ENCODE measurements around the gene ELMO1.

The ELMO1 gene

GRCh38 chr7:37290731-37291130 is 157.9 kb downstream of the ELMO1 start:
- no peak for DNase-seq

GRCh38 chr7:37289781-37290180 is 158.9 kb downstream of the ELMO1 start:
- no peak for DNase-seq

- DNase-seq = peak; percentile 21
These were observed 159.3 kb downstream of the ELMO1 start for GRCh38 chr7:37289367-37289766.

GRCh38 chr7:37287131-37287855 is 161.4 kb downstream of the ELMO1 start:
- peak; percentile 84 for DNase-seq

DNA sequence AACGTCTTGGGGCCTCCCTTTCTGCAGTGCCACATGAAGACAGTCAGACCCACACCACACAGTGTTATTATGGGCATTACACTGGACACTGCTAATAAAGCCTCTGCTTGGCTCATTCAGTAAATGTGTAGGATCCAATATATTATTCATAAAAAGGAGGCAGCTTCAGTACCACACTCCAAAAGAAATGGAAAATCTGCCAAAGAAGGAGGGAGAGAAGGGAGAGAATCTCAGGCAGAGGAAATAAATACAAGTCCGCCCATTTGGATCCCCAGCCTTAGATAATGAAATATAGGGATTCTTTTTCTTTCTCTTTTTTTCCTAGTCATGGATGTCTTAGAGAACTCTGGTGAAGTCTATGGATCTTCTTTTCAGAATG is 162.2 kb downstream of the ELMO1 start:
- no peak for DNase-seq

DNA sequence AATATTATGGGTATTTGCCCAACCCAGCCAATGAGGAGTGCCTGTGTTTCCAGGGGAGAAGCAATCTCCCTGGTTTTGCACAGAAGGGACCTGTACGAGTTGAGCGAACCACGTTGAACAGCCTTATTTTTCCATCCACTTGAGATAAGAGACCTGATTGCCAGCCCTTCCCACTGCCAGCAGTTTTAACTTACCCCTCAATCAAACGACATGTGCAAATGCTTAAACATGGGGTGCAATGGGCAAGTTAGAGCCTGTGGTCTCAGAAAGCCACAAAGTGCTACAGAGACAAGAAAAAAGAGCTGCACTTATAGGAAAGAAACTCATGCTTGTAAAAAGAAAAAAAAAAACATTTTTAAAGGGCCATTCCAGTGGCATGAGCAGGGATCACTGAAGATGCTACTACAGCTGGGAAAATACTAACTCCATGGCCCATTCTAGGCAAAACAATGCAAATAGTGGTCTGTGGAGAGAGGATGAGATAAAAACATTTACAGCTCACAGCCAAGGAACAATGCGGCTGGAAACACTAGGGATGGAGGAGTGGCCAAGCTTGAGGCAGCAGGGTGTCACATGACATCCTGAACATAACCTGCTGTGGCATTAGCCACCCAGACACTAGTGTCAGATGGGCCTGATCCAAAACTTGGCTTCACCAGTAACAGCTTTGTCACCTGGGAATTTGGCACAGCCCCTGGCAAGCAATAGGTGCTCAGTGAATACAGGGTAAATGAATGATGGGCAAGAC is 162.8 kb downstream of the ELMO1 start:
- DNase-seq = peak; percentile 57

DNA sequence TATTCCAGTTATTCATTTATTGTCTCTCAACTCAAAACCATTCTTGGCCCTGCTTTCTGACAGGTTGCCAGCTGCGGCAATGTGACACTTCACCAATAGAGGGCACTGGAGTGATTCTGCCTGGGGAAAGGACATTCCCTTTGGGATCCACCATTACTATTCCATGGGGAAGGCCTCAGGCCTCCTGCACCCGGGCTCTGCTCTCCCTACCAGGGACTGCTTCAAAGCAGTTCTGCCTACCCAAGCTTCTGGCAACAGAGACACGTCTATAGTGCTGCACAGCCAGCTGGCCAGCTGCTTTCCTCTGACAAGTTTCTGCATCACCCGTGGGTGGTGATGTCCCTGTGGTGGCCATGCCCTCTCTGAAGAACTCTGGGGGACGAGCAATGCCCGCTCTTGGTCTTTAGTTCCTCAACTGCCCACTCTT is 163.8 kb downstream of the ELMO1 start:
- peak; percentile 39 for DNase-seq

DNA sequence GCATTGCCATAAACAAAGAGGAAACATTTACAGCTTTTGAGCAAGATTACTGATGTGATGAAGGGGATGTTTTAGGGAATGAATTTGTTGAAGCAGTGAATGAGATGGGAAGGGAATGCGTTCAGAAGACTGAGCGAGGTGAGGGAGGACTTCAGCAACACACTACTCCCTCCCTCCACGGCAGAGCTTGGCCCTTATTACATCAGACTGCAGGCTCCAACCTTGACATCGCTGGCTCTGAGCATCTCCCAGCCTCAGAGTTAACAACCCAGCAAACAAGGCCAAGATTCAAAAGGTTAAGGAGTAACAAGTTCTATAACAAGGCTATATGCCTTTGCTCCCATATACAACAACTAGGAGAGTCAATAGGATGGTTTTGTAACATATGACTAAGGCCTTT is 164.4 kb downstream of the ELMO1 start:
- DNase-seq = no peak

- no peak for DNase-seq
These were observed 164.9 kb downstream of the ELMO1 start for GRCh38 chr7:37283716-37284115.

DNA sequence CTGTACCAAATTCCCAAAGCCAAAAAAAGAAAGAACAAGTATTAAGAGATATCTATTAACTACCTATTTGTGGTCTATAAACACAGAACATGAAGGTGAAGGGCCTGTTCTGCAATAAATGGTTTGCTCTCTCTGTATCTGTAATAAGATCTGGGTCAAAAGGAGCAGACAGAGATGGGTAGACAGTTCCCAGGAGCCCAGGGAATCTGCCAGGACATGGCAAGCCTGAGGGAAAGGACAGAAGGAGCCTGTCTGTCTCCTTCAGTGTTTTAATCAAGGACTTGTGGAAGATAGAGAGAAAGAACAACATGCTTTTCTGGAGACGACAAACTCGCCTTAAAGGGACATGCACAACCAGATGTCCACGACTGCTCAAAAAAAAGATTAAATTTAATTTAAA is 165.7 kb downstream of the ELMO1 start:
- DNase-seq = no peak

DNA sequence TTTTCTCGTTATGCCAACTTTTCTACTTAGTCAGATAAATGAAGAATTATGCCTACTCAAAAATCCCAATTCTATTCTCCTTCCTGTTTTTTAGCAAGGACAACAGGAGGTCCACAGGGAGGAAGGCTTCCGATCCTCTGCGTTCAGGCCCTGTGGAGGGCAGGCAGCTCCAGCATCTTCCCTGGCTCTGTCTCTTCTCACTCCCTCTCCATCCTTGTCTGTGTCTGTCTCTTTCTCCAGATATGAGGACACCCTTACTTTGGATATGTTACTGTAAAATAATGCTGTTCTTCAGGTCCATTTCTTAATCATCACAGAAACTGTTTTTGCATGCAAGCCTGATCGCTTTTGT is 166.6 kb downstream of the ELMO1 start:
- no peak for DNase-seq

GRCh38 chr7:37281368-37282092 is 167.1 kb downstream of the ELMO1 start:
- no peak for DNase-seq

DNA sequence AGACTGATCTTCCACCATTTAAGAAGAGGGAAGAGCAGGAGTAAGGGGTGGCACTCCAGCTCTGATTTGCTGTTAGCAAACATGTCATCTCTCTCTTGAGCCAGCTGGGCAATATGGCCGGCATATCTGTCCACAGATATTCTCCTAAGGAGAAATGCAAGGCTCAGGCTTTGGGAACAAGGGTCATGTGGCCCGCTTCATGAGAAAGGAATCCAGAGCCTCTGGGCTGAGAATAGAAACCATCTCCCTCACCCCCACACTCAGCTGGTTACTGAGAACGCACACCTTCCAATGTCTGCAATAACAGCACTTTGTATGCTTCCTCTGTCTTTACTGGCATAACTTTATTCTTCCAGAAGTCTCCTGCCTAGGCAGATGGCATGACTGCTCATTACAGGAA is 171.2 kb downstream of the ELMO1 start:
- no peak for DNase-seq

- DNase-seq = no peak
These were observed 173.5 kb downstream of the ELMO1 start for GRCh38 chr7:37275078-37275710.

DNA sequence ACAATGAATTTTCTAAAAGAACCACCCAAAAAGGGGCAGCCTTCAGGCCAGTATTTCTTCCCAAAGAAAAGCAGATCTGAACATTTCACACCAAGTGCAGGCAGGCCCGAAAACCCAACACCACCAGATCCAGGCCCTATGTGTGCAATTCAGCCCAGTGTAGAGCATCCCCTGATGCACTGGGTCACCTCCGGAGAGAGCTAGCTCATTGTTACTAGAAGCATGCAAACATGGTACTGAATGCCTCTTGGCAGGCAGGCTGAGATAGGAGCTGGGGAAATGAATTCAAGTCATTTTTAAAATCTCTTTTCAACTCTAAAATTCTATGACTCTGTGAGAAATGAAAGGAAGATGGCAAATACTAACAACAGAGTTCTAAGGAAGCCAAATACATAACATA is 174.8 kb downstream of the ELMO1 start:
- no peak for DNase-seq

- DNase-seq = no peak
These were observed 178.8 kb downstream of the ELMO1 start for GRCh38 chr7:37269711-37270508.

- no peak for DNase-seq
These were observed 181.4 kb downstream of the ELMO1 start for GRCh38 chr7:37267251-37267650.

DNA sequence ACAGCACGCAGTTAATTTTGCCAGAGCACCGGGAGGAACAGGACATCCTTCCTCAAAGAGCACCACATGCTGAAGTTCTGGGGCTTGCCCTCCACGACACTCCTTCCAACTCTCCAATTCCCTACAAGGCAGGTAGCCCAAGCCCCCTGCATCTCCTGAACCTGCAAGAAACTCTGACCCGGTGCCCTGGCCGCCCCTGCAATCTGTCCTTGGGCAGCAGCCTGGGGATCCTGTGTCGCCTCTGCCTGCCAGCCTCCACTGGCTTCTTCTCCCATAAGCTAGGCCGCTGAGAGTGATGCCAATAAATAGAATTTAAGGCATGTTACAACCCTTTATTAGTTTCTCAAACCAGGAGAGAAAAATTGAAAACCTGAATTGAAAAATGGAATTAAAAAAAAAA is 182.8 kb downstream of the ELMO1 start:
- no peak for DNase-seq

DNA sequence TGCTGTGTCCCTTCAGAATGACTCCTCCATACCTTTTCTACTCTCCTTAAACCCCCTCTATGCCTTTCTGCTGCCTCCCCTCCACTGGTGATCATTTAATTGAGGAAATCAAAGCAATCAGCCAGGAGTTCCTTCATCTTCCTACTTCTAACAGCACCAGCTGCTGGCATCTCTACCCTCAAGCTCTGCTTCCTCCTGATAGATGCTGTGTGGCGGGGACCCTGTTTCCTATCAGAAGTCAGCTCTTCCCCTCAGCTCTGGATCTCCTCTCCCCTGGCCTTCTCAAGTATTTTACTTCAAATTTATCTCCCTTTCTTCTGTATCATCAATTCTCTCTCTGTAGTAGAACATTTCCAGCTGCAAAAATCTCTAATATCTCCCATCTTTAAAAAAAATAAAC is 183.7 kb downstream of the ELMO1 start:
- DNase-seq = no peak

- no peak for DNase-seq
These were observed 186.5 kb downstream of the ELMO1 start for GRCh38 chr7:37262181-37262580.

- no peak for DNase-seq
These were observed 189.3 kb downstream of the ELMO1 start for GRCh38 chr7:37259319-37259821.

GRCh38 chr7:37256631-37257030 is 192.0 kb downstream of the ELMO1 start:
- no peak for DNase-seq

All from NCI-H1105 (cell line).